ENCODE measurements around the gene RALGAPA2.
"Not testable (repeated sequence)": the region's sequence is repeated elsewhere in the genome, so short reads cannot be mapped to it uniquely, and the experiment has no call there.

RALGAPA2 gene

GRCh38 chr20:20355503-20355902 is 356.9 kb downstream of the RALGAPA2 start:
- not testable (repeated sequence) for H3K36me3 ChIP-seq (ENCODE audit: control insufficient read depth, low read depth, low read length); H3K9me3 ChIP-seq (ENCODE audit: control insufficient read depth, low read depth, low read length); H3K9ac ChIP-seq (ENCODE audit: low read length); H3K4me3 ChIP-seq (ENCODE audit: low read length); H3K27ac ChIP-seq (ENCODE audit: low read length); H3K4me1 ChIP-seq (ENCODE audit: control insufficient read depth, low read depth, low read length)
- H3K27me3 ChIP-seq (ENCODE audit: control insufficient read depth, insufficient read depth, low read length): peaks cover 16% of the 10 kb centered on the region

GRCh38 chr20:20353576-20353975 is 358.9 kb downstream of the RALGAPA2 start:
- Histone ChIP-seq H3K27ac (ENCODE audit: low read length) (no peak overlapping the region), H3K9me3 (ENCODE audit: control insufficient read depth, low read depth, low read length) (no peaks in the 10 kb centered on the region), H3K9ac (ENCODE audit: low read length) (no peak overlapping the region), H3K36me3 (ENCODE audit: control insufficient read depth, low read depth, low read length) (no peaks in the 10 kb centered on the region), H3K27me3 (ENCODE audit: control insufficient read depth, insufficient read depth, low read length) (peaks cover 4% of the 10 kb centered on the region), H3K4me1 (ENCODE audit: control insufficient read depth, low read depth, low read length) (no peaks in the 10 kb centered on the region), H3K4me3 (ENCODE audit: low read length) (no peak overlapping the region)

GRCh38 chr20:20344476-20344875 is 368.0 kb downstream of the RALGAPA2 start:
- Histone ChIP-seq H3K36me3 (ENCODE audit: control insufficient read depth, low read depth, low read length) (no peaks in the 10 kb centered on the region), H3K27ac (ENCODE audit: low read length) (no peak overlapping the region), H3K9ac (ENCODE audit: low read length) (no peak overlapping the region), H3K4me3 (ENCODE audit: low read length) (no peak overlapping the region), H3K9me3 (ENCODE audit: control insufficient read depth, low read depth, low read length) (no peaks in the 10 kb centered on the region), H3K27me3 (ENCODE audit: control insufficient read depth, insufficient read depth, low read length) (no peaks in the 10 kb centered on the region), H3K4me1 (ENCODE audit: control insufficient read depth, low read depth, low read length) (no peaks in the 10 kb centered on the region)

GRCh38 chr20:20343932-20344331 is 368.5 kb downstream of the RALGAPA2 start:
- no peaks in the 10 kb centered on the region for H3K36me3 ChIP-seq (ENCODE audit: control insufficient read depth, low read depth, low read length)
- no peaks in the 10 kb centered on the region for H3K4me1 ChIP-seq (ENCODE audit: control insufficient read depth, low read depth, low read length)
- H3K4me3 ChIP-seq (ENCODE audit: low read length): no peak overlapping the region
- no peaks in the 10 kb centered on the region for H3K27me3 ChIP-seq (ENCODE audit: control insufficient read depth, insufficient read depth, low read length)
- no peaks in the 10 kb centered on the region for H3K9me3 ChIP-seq (ENCODE audit: control insufficient read depth, low read depth, low read length)
- H3K9ac ChIP-seq (ENCODE audit: low read length): no peak overlapping the region
- H3K27ac ChIP-seq (ENCODE audit: low read length): no peak overlapping the region

Data from iPS-18a (cell line).